HepG2 (cell line): ENCODE measurements around the gene ANAPC2. TPM values are rescaled to one million over a fixed set of nuclear protein-coding genes. Genes with fewer than 3 reads are reported as not detected.

ENCODE experiments used
- CC2D1A ChIP-seq: sonication (generic); formaldehyde crosslinking; IDR thresholded peaks from 2 replicates; pipeline ENCODE4 v1.8.1; 2023; ENCODE audit warnings: mild to moderate bottlenecking, missing genetic modification reagents
- JUND ChIP-seq: sonication (generic); formaldehyde crosslinking; IDR thresholded peaks from 2 replicates; pipeline ENCODE4 v1.8.0; 2022; ENCODE audit warnings: mild to moderate bottlenecking, missing genetic modification reagents
- MTF2 ChIP-seq: sonication (generic); formaldehyde crosslinking; IDR thresholded peaks from 2 replicates; pipeline ENCODE4 v1.5.0; 2020; ENCODE audit warnings: missing genetic modification reagents, borderline replicate concordance
- PHB2 ChIP-seq: fragments of 450-650 bp; IDR thresholded peaks from 2 replicates; pipeline ENCODE4 v1.6.1; 2018; ENCODE audit not compliant: partially characterized antibody
- SMAD3 ChIP-seq: sonication (generic); formaldehyde crosslinking; IDR thresholded peaks from 2 replicates; pipeline ENCODE4 v1.4.0; 2020; ENCODE audit warnings: missing genetic modification reagents
- ZKSCAN1 ChIP-seq: fragments of 150-350 bp; IDR thresholded peaks from 2 replicates; pipeline ENCODE4 v1.6.1; 2014; ENCODE audit warnings: low read length
- ZMYM2 ChIP-seq: sonication (generic); formaldehyde crosslinking; IDR thresholded peaks from 2 replicates; pipeline ENCODE4 v1.8.0; 2022; ENCODE audit warnings: mild to moderate bottlenecking, missing genetic modification reagents
- ZNF788 ChIP-seq: sonication (generic); formaldehyde crosslinking; IDR thresholded peaks from 2 replicates; pipeline ENCODE4 v1.5.0; 2020; ENCODE audit warnings: mild to moderate bottlenecking, missing genetic modification reagents, borderline replicate concordance
- ZSCAN9 ChIP-seq: IDR thresholded peaks from 2 replicates; pipeline ENCODE4 v1.6.1; 2016; ENCODE audit warnings: borderline replicate concordance
- polyA plus RNA-seq, 8 experiments: library from polyadenylated mRNA; depleted of rRNA in 3 of 8; stranded (reverse) in 7 of 8; unstranded in 1 of 8; fragments of >200 nt; fragmentation: Illumina TruSeq in 4 of 8; extraction: Trizol in 4 of 8; gene quantifications; 2 replicates each; pipeline versions ENCODE4 v1.2.1 to v1.2.3, GENCODE V29; 2011 to 2016; ENCODE audit warnings: low read depth in 4 of 8, missing spikeins in 1 of 8, mixed read lengths in 1 of 8; ENCODE audit not compliant: insufficient read depth in 1 of 8
- total RNA-seq, 5 experiments: library from RNA; depleted of rRNA; stranded (reverse); fragments of >200 nt; fragmentation: Illumina TruSeq; extraction: Trizol; gene quantifications; 2 replicates each; pipeline ENCODE4 v1.2.3, GENCODE V29; 2016; ENCODE audit warnings: low read depth in 1 of 5
- TF ChIP-seq, protein P1 (sequence below): sonication (generic); formaldehyde crosslinking; IDR thresholded peaks from 2 replicates; pipeline ENCODE4 v1.5.1; 2020; ENCODE audit warnings: mild to moderate bottlenecking, missing genetic modification reagents, moderate library complexity
- TF ChIP-seq, protein P2 (sequence below), 2 experiments: sonication (generic) in 1 of 2; formaldehyde crosslinking in 1 of 2; IDR thresholded peaks; 2 replicates each; pipeline versions ENCODE4 v1.4.0 to v1.6.1; 2016 to 2020; ENCODE audit warnings: borderline replicate concordance in 1 of 2, low read depth in 1 of 2, mild to moderate bottlenecking in 1 of 2, missing genetic modification reagents in 1 of 2
- TF ChIP-seq, protein P3 (sequence below): sonication (generic); formaldehyde crosslinking; conservative IDR thresholded peaks from 2 replicates; pipeline ENCODE4 v1.8.0; 2022; ENCODE audit warnings: missing genetic modification reagents
- TF ChIP-seq, protein P4 (sequence below): sonication (generic); formaldehyde crosslinking; conservative IDR thresholded peaks from 2 replicates; pipeline ENCODE4 v1.8.1; 2023; ENCODE audit warnings: missing genetic modification reagents
- TF ChIP-seq, protein P5 (sequence below): IDR thresholded peaks from 2 replicates; pipeline ENCODE4 v1.6.1; 2016; ENCODE audit warnings: low read depth

ANAPC2 gene
- total and polyA plus RNA-seq, 2 of the 13 experiments (the other 11 are each of a cell fraction or from before 2014, with no cell fraction given) = 12.3 to 15.4 TPM

DNA sequence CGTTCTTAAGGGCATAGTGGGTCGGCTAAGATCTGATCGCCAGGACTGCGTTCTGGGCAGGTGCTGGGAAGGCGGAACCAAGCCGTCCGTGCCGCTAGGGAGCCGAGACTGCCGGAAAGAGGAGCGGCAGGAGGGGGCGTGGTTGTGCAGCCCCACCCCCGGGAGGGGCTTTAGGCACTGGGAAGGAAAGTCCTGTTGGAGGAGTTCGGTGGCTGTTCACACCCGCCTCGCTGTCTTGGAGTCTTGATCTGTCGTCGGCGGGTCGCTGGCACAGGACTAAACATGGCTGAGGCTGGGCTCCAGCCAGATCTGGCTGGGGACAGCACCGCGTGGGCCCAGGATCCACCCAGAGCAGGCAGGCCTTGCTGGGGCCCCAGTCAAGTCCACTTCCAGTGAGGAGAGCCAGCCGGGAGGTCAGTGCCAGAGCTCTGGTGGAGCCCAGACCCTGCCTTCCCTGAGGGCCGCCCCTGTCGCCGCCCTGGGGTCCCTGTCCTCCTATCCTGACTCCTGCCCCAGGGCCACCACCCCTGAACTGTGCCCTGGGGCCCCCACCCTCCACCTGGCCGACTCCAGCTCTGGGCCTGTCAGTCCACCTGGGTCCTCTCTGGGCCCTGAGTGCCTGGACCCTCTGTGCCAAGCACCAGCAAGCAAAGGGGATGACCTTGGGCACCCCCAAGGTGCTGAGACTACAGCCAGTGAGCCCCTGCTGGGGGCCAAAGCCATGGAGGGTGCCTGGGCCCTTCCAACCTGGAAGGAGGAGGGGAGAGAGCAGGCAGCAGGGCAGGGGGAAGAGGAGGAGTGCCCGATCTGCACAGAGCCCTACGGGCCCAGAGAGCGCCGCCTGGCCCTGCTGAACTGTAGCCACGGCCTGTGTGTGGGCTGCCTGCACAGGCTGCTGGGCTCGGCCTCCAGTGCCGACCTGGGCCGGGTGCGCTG, 29.2 kb upstream of the ANAPC2 start (continued):
- TF ChIP-seq, protein P1, sequence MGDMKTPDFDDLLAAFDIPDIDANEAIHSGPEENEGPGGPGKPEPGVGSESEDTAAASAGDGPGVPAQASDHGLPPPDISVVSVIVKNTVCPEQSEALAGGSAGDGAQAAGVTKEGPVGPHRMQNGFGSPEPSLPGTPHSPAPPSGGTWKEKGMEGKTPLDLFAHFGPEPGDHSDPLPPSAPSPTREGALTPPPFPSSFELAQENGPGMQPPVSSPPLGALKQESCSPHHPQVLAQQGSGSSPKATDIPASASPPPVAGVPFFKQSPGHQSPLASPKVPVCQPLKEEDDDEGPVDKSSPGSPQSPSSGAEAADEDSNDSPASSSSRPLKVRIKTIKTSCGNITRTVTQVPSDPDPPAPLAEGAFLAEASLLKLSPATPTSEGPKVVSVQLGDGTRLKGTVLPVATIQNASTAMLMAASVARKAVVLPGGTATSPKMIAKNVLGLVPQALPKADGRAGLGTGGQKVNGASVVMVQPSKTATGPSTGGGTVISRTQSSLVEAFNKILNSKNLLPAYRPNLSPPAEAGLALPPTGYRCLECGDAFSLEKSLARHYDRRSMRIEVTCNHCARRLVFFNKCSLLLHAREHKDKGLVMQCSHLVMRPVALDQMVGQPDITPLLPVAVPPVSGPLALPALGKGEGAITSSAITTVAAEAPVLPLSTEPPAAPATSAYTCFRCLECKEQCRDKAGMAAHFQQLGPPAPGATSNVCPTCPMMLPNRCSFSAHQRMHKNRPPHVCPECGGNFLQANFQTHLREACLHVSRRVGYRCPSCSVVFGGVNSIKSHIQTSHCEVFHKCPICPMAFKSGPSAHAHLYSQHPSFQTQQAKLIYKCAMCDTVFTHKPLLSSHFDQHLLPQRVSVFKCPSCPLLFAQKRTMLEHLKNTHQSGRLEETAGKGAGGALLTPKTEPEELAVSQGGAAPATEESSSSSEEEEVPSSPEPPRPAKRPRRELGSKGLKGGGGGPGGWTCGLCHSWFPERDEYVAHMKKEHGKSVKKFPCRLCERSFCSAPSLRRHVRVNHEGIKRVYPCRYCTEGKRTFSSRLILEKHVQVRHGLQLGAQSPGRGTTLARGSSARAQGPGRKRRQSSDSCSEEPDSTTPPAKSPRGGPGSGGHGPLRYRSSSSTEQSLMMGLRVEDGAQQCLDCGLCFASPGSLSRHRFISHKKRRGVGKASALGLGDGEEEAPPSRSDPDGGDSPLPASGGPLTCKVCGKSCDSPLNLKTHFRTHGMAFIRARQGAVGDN (CRISPR knock-in tag) = peak; percentile 67
- TF ChIP-seq CC2D1A (CRISPR knock-in tag) = peak; percentile 74; the same call in 1 of the 2 replicates
- no peak for TF ChIP-seq SMAD3
- no peak for TF ChIP-seq ZKSCAN1
- TF ChIP-seq, protein P2, sequence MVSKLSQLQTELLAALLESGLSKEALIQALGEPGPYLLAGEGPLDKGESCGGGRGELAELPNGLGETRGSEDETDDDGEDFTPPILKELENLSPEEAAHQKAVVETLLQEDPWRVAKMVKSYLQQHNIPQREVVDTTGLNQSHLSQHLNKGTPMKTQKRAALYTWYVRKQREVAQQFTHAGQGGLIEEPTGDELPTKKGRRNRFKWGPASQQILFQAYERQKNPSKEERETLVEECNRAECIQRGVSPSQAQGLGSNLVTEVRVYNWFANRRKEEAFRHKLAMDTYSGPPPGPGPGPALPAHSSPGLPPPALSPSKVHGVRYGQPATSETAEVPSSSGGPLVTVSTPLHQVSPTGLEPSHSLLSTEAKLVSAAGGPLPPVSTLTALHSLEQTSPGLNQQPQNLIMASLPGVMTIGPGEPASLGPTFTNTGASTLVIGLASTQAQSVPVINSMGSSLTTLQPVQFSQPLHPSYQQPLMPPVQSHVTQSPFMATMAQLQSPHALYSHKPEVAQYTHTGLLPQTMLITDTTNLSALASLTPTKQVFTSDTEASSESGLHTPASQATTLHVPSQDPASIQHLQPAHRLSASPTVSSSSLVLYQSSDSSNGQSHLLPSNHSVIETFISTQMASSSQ (IDR thresholded peaks at IDR 0.05; ENCODE audit: low read depth) = no peak
- TF ChIP-seq, protein P2 (CRISPR knock-in tag; IDR thresholded peaks at IDR 0.05; ENCODE audit: borderline replicate concordance) = peak; percentile 17; the same call in 1 of the 2 replicates
- TF ChIP-seq, protein P3, sequence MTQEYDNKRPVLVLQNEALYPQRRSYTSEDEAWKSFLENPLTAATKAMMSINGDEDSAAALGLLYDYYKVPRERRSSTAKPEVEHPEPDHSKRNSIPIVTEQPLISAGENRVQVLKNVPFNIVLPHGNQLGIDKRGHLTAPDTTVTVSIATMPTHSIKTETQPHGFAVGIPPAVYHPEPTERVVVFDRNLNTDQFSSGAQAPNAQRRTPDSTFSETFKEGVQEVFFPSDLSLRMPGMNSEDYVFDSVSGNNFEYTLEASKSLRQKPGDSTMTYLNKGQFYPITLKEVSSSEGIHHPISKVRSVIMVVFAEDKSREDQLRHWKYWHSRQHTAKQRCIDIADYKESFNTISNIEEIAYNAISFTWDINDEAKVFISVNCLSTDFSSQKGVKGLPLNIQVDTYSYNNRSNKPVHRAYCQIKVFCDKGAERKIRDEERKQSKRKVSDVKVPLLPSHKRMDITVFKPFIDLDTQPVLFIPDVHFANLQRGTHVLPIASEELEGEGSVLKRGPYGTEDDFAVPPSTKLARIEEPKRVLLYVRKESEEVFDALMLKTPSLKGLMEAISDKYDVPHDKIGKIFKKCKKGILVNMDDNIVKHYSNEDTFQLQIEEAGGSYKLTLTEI (CRISPR knock-in tag) = no peak
- peak; percentile 58; the same call in 1 of the 2 replicates for TF ChIP-seq ZNF788 (CRISPR knock-in tag)
- no peak; the same call in 1 of the 2 replicates for TF ChIP-seq ZSCAN9 (CRISPR knock-in tag)
- no peak for TF ChIP-seq PHB2
- TF ChIP-seq ZMYM2 (CRISPR knock-in tag) = no peak
- TF ChIP-seq, protein P4, sequence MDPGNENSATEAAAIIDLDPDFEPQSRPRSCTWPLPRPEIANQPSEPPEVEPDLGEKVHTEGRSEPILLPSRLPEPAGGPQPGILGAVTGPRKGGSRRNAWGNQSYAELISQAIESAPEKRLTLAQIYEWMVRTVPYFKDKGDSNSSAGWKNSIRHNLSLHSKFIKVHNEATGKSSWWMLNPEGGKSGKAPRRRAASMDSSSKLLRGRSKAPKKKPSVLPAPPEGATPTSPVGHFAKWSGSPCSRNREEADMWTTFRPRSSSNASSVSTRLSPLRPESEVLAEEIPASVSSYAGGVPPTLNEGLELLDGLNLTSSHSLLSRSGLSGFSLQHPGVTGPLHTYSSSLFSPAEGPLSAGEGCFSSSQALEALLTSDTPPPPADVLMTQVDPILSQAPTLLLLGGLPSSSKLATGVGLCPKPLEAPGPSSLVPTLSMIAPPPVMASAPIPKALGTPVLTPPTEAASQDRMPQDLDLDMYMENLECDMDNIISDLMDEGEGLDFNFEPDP = no peak
- TF ChIP-seq MTF2 (CRISPR knock-in tag) = no peak
- TF ChIP-seq JUND (CRISPR knock-in tag) = no peak
- TF ChIP-seq, protein P5, sequence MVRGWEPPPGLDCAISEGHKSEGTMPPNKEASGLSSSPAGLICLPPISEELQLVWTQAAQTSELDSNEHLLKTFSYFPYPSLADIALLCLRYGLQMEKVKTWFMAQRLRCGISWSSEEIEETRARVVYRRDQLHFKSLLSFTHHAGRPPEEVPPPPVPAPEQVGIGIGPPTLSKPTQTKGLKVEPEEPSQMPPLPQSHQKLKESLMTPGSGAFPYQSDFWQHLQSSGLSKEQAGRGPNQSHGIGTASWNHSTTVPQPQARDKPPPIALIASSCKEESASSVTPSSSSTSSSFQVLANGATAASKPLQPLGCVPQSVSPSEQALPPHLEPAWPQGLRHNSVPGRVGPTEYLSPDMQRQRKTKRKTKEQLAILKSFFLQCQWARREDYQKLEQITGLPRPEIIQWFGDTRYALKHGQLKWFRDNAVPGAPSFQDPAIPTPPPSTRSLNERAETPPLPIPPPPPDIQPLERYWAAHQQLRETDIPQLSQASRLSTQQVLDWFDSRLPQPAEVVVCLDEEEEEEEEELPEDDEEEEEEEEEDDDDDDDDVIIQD (CRISPR knock-in tag) = peak; percentile 34; the same call in 1 of the 2 replicates
